Endothelial cell of umbilical vein (primary cell): Measurements from ENCODE around the gene C3orf22.

Experiments
- CTCF ChIP-seq, 2 donors: IDR thresholded peaks; 1 replicate in 1 of 2; 2 replicates in 1 of 2; pipeline ENCODE4 v1.5.1; 2011; ENCODE audit warnings: low read length in 2 of 2, mild to moderate bottlenecking in 2 of 2, moderate library complexity in 2 of 2, control low read depth in 1 of 2, inconsistent platforms in 1 of 2, low read depth in 1 of 2; ENCODE audit not compliant: insufficient read depth in 1 of 2; ENCODE audit errors: extremely low read depth in 1 of 2
- EZH2 ChIP-seq: IDR thresholded peaks from 2 replicates; pipeline ENCODE4 v1.6.1; 2012; ENCODE audit warnings: borderline replicate concordance, low read depth, mild to moderate bottlenecking, moderate library complexity, low read length, inconsistent platforms; ENCODE audit not compliant: severe bottlenecking
- POLR2A ChIP-seq: IDR thresholded peaks from 2 replicates; pipeline ENCODE4 v1.6.1; 2012; ENCODE audit warnings: low read depth, mild to moderate bottlenecking, control low read depth, low read length

- TF ChIP-seq POLR2A: no peak
- no peak for TF ChIP-seq CTCF (IDR thresholded peaks at IDR 0.05; ENCODE audit: extremely low read depth in 1 of 2, insufficient read depth in 1 of 2, low read depth in 1 of 2, low read length in 2 of 2)
- no peak for TF ChIP-seq EZH2
These were observed 17.6 kb downstream of the C3orf22 start for GRCh38 chr3:126540951-126541627.
